Gastroesophageal sphincter (tissue), 3 donors: ENCODE measurements around the gene HM13.

ENCODE experiments used
- POLR2A ChIP-seq, 2 donors: fragments of 450-650 bp; IDR thresholded peaks; one replicate each; pipeline ENCODE4 v1.6.1; 2017; ENCODE audit warnings: antibody characterized with exemption in 2 of 2, mild to moderate bottlenecking in 2 of 2, moderate library complexity in 1 of 2
- POLR2AphosphoS5 ChIP-seq: sonication (generic); formaldehyde crosslinking; IDR thresholded peaks from one replicate; pipeline ENCODE4 v1.6.1; 2017; ENCODE audit warnings: antibody characterized with exemption
- TF ChIP-seq, protein P1 (sequence below), 4 experiments: fragments of 200-600 bp in 2 of 4; fragments of 450-650 bp in 2 of 4; sonication (generic) in 1 of 4; IDR thresholded peaks; one replicate each; pipeline ENCODE4 v1.5.1; 2017 to 2019; ENCODE audit warnings: antibody characterized with exemption in 4 of 4, mild to moderate bottlenecking in 2 of 4, moderate library complexity in 2 of 4

DNA sequence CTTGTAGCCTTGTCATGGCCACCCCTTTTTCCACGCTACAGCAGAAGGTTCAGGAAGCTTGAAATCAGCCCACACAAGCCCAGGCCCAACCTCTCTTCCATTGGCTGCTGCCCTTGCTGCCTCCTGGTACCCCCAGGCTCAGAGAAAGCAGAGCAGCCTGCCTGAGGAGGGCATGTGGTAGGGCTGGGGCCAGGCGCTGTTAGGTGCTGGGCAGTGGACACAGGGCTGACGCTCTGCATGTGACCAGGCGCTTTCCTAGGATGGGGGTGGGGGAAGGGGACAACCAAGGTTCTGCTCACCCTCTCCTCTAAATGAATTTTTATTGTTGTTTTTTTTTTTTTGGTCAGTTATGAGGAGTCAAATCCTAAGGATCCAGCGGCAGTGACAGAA is 54.5 kb downstream of the HM13 start:
- TF ChIP-seq, protein P1, sequence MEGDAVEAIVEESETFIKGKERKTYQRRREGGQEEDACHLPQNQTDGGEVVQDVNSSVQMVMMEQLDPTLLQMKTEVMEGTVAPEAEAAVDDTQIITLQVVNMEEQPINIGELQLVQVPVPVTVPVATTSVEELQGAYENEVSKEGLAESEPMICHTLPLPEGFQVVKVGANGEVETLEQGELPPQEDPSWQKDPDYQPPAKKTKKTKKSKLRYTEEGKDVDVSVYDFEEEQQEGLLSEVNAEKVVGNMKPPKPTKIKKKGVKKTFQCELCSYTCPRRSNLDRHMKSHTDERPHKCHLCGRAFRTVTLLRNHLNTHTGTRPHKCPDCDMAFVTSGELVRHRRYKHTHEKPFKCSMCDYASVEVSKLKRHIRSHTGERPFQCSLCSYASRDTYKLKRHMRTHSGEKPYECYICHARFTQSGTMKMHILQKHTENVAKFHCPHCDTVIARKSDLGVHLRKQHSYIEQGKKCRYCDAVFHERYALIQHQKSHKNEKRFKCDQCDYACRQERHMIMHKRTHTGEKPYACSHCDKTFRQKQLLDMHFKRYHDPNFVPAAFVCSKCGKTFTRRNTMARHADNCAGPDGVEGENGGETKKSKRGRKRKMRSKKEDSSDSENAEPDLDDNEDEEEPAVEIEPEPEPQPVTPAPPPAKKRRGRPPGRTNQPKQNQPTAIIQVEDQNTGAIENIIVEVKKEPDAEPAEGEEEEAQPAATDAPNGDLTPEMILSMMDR (IDR thresholded peaks at IDR 0.05): no peak
- no peak for TF ChIP-seq POLR2A (IDR thresholded peaks at IDR 0.05)
- no peak for TF ChIP-seq POLR2AphosphoS5
